Peyer's patch (tissue), 4 donors: ENCODE data around the gene MRPL30. TPM values are rescaled to one million over a fixed set of nuclear protein-coding genes. Genes with fewer than 3 reads are reported as not detected.

Experiments used
- DNase-seq, 3 donors: peaks; one replicate each; pipeline ENCODE4 v3.0.0-alpha.2; 2017 to 2019
- H3K27ac ChIP-seq, 4 donors: fragments of 200-600 bp; sonication (generic); one replicate each; pipeline ENCODE4 v1.5.1; 2016 to 2019
- H3K27me3 ChIP-seq, 2 donors: fragments of 200-600 bp; sonication (generic); one replicate each; pipeline ENCODE4 v1.5.1; 2019
- H3K36me3 ChIP-seq, 3 donors: fragments of 200-600 bp; sonication (generic); one replicate each; pipeline ENCODE4 v1.5.1; 2016 to 2019
- H3K4me1 ChIP-seq, 4 donors: fragments of 200-600 bp; sonication (generic); one replicate each; pipeline ENCODE4 v1.5.1; 2016 to 2019
- H3K4me3 ChIP-seq, 4 donors: fragments of 200-600 bp; sonication (generic); 1 replicate in 3 of 4; 2 replicates in 1 of 4; pipeline ENCODE4 v1.5.1; 2016 to 2019; ENCODE audit warnings: mild to moderate bottlenecking in 1 of 4
- H3K9me3 ChIP-seq, 4 donors: fragments of 200-600 bp; sonication (generic); one replicate each; pipeline ENCODE4 v1.5.1; 2016 to 2019; ENCODE audit warnings: mild to moderate bottlenecking in 1 of 4
- POLR2A ChIP-seq, 2 donors: fragments of 450-650 bp; IDR thresholded peaks; one replicate each; pipeline ENCODE4 v1.5.1; 2017; ENCODE audit warnings: antibody characterized with exemption in 2 of 2, mild to moderate bottlenecking in 2 of 2, moderate library complexity in 2 of 2
- total RNA-seq, 4 donors: library from RNA; depleted of rRNA; stranded (reverse); fragments of >200 nt; gene quantifications; one replicate each; pipeline ENCODE4 v1.1.0, GENCODE V29; 2016
- TF ChIP-seq, protein P1 (sequence below), 6 experiments: fragments of 450-650 bp in 4 of 6; fragments of 200-600 bp in 2 of 6; sonication (generic) in 1 of 6; IDR thresholded peaks; one replicate each; pipeline ENCODE4 v1.5.1; 2017 to 2019; ENCODE audit warnings: antibody characterized with exemption in 6 of 6, mild to moderate bottlenecking in 3 of 6, moderate library complexity in 1 of 6

Gene MRPL30
- total RNA-seq, 4 donors from 2014 or later, result 17.1 to 38.0 (median 23.8) TPM

DNA sequence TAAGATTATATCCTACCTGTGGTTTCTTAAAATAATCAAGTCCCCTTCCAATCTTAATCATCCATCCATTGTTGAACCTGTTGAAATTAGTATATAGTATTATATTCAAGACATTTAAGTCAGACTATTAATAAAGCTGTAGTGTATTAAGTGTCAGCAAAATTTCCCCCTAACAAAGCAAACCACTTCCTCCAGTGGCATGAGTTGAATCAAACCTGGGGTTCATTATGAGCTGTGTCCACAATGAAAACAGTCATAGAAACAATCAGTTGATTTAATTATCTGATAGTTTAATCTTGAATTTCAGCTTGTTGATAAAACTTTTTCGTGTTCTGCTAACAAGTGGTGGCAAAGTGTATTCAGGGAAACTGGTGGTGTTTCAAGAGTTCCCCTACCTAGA lies 11.4 kb upstream of the MRPL30 start:
- H3K9me3 ChIP-seq, result no peaks in the 10 kb centered on the region
- H3K27ac ChIP-seq, result no peak overlapping the region
- H3K36me3 ChIP-seq, result peaks cover 0 to 63% (median 0%) of the 10 kb centered on the region in 3 donors
- DNase-seq, result no peak
- H3K27me3 ChIP-seq, result no peaks in the 10 kb centered on the region
- H3K4me1 ChIP-seq, result no peaks in the 10 kb centered on the region
- TF ChIP-seq, protein P1, sequence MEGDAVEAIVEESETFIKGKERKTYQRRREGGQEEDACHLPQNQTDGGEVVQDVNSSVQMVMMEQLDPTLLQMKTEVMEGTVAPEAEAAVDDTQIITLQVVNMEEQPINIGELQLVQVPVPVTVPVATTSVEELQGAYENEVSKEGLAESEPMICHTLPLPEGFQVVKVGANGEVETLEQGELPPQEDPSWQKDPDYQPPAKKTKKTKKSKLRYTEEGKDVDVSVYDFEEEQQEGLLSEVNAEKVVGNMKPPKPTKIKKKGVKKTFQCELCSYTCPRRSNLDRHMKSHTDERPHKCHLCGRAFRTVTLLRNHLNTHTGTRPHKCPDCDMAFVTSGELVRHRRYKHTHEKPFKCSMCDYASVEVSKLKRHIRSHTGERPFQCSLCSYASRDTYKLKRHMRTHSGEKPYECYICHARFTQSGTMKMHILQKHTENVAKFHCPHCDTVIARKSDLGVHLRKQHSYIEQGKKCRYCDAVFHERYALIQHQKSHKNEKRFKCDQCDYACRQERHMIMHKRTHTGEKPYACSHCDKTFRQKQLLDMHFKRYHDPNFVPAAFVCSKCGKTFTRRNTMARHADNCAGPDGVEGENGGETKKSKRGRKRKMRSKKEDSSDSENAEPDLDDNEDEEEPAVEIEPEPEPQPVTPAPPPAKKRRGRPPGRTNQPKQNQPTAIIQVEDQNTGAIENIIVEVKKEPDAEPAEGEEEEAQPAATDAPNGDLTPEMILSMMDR (IDR thresholded peaks at IDR 0.05), result no peak
- no peak for TF ChIP-seq POLR2A (IDR thresholded peaks at IDR 0.05)
- no peak overlapping the region for H3K4me3 ChIP-seq

DNA sequence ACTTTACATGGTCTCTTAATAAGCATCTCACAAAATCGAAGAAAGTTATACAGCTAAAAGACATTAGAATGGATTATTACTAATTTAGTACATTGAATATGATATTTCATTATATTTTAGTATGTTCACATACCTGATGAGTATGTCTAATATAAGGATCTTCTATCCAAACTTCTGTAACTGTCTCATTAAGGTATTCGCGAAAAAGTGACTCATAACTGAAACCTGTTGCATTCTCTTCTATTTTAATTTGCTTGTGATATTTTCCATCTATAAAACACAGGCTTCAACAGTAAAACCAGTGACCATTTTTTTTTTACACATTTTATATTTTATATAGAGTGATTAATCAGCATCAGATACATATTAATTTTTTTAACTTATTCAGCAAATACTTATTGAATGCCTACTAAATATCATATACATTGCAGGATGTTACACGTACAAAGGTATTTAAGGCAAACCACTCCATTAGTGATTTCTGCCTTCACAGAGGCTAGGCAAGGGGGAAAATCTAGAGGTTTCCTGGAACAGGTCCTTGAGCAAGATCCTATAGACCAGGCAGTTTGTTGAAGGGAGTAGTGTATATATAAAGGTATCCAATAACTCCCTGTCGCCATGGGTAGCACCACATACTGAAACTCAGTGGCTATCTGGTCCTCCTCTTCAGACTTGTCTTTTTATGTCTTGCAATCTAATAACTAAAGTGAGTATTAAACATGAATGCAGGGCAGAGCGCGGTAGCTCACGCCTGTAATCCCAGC lies 9.4 kb upstream of the MRPL30 start:
- Histone ChIP-seq H3K36me3 (peaks cover 0 to 63% (median 0%) of the 10 kb centered on the region in 3 donors), H3K4me3 (no peak overlapping the region), H3K9me3 (no peaks in the 10 kb centered on the region), H3K27me3 (no peaks in the 10 kb centered on the region), H3K27ac (no peak overlapping the region), H3K4me1 (no peaks in the 10 kb centered on the region)
- no peak for TF ChIP-seq POLR2A (IDR thresholded peaks at IDR 0.05)
- TF ChIP-seq, protein P1 (IDR thresholded peaks at IDR 0.05), result no peak
- no peak for DNase-seq

DNA sequence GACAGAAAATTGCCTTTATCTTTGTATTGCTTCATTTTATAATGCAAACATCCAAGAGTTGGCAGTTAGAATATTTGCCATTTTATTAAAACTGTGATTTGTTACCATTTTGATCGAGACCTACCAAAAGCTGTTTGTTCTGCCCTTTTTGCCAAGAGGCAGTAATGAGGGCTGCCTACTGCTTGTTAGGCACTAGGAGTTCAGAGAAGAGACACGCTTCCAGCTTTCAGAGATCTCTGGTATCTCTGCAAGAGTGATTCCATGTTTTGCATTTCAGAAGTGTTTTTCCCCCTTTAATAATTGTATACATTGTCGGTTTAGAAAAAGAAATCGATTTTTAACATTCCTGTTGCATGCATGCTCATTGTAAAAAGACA lies 628 bp downstream of the MRPL30 start:
- no peak for DNase-seq
- Histone ChIP-seq H3K4me3 (peak overlapping the region; percentile 63 to 93 (median 72)), H3K27me3 (no peaks in the 10 kb centered on the region), H3K36me3 (no peaks in the 10 kb centered on the region), H3K4me1 (peaks cover 8 to 22% (median 16%) of the 10 kb centered on the region in 4 donors), H3K27ac (peak overlapping the region in 3 of 4 donors; percentile 64 to 86 (median 67)), H3K9me3 (no peaks in the 10 kb centered on the region)
- no peak for TF ChIP-seq POLR2A (IDR thresholded peaks at IDR 0.05)
- TF ChIP-seq, protein P1 (IDR thresholded peaks at IDR 0.05), result no peak

DNA sequence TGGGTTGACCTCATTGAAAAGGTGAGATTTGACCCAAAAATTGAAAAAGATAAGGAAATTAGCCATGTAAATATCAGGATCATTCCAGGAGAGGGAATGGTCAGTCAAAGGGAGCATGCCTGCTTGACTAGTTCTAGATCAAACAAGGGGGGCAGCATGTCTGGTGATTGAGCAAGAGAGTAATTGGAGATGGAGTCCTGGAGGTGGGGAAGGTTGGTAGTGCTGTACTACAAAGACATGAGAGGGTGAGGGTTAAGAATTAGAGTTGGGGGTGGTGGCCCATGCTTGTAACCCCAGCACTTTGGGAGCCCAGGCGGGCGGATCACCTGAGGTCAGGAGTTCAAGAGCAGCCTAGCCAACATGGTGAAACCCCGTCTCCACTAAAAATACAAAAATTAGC lies 2.0 kb downstream of the MRPL30 start:
- Histone ChIP-seq H3K27me3 (no peaks in the 10 kb centered on the region), H3K27ac (no peak overlapping the region), H3K36me3 (peaks cover 0 to 12% (median 0%) of the 10 kb centered on the region in 3 donors), H3K4me3 (no peak overlapping the region), H3K4me1 (peaks cover 8 to 22% (median 16%) of the 10 kb centered on the region in 4 donors), H3K9me3 (no peaks in the 10 kb centered on the region)
- no peak for DNase-seq
- no peak for TF ChIP-seq POLR2A (IDR thresholded peaks at IDR 0.05)
- TF ChIP-seq, protein P1 (IDR thresholded peaks at IDR 0.05), result no peak

DNA sequence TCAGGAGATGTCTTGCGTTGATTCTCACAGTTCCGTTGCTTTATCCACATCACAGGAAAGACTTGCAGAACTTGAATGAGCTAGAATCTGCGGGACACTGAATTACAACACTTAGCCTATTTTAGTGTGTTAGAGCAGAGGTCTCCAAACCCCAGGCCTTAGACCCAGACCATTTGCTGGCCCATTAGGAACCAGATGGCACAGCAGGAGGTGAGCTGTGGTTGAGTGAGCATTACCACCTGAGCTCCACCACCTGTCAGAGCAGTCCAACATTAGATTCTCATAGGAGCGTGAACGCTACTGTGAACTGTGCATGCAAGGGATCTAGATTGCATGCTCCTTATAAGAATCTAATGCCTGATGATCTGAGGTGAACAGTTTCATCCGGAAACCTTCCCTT lies 3.8 kb downstream of the MRPL30 start:
- no peak overlapping the region for H3K27ac ChIP-seq
- TF ChIP-seq, protein P1 (IDR thresholded peaks at IDR 0.05), result no peak
- TF ChIP-seq POLR2A (IDR thresholded peaks at IDR 0.05), result no peak
- no peaks in the 10 kb centered on the region for H3K27me3 ChIP-seq
- no peak for DNase-seq
- H3K4me1 ChIP-seq, result peaks cover 7 to 16% (median 10%) of the 10 kb centered on the region in 4 donors
- peaks cover 0 to 29% (median 0%) of the 10 kb centered on the region in 3 donors for H3K36me3 ChIP-seq
- no peak overlapping the region for H3K4me3 ChIP-seq
- no peaks in the 10 kb centered on the region for H3K9me3 ChIP-seq
